Glomerular visceral epithelial cell (primary cell): ENCODE data around the gene TYW1.
A peak's percentile ranks its signal among the peaks of the same experiment; 100 is the strongest.
"Not testable (repeated sequence)": the region's sequence is repeated elsewhere in the genome, so short reads cannot be mapped to it uniquely, and the experiment has no call there.

Source experiments
- DNase-seq: peaks from one replicate; pipeline ENCODE4 v3.0.0-alpha.2; 2016; ENCODE audit errors: extremely low spot score

The TYW1 gene

GRCh38 chr7:67134912-67135311, 138.3 kb downstream of the TYW1 start:
- DNase-seq: not testable (repeated sequence)

GRCh38 chr7:67135617-67136486, 139.2 kb downstream of the TYW1 start:
- not testable (repeated sequence) for DNase-seq

GRCh38 chr7:67137489-67137888, 140.9 kb downstream of the TYW1 start:
- peak; percentile 72 for DNase-seq

DNA sequence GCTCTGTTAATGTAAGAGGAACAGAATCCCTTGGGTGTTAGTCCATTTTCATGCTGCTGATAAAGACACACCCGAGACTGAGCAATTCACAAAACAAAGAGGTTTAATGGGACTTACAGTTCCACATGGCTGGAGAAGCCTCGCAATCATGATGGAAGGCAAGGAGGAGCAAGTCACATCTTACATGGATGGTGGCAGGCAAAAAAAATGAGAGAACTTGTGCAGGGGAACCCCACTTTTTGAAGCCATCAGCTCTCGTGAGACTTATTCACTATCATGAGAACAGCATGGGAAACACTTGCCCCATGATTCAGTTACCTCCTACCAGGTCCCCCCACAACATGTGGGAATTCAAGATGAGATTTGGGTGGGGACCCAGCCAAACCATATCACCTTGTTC, 143.2 kb downstream of the TYW1 start:
- not testable (repeated sequence) for DNase-seq

- not testable (repeated sequence) for DNase-seq
Measured at GRCh38 chr7:67141001-67141400, 144.4 kb downstream of the TYW1 start.

DNA sequence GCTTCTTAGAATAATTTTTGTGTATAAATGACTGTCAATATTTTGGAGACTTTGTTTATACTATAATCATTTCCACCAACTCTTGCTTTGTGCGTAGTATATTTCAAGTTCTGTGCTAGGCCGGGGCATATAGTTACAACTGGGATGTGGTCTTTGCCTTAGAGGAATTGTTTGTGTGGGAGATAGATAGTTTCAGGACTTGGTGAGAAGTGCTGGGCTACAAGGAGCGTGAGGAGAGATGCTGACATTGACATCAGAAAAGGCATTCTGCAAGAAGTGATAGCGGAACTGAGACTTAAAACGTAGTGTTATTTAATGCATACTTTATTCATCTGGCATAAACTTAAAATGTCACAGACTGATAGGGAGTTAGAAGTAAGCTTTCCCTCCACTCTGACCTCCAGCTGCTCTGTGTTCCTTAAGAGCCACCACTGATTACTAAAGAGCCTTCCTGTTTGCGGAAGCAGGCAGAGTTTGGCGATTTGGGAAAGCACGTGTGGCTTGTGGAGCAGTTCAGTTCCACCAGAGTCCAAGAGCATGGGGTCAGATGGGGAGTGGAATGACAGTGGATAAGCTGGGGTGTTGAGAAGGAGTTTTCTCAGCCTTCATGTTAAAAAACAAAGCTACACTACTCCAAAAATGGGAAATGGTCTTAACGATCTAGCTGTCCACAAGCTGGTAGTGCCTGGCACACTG, 146.6 kb downstream of the TYW1 start:
- DNase-seq: not testable (repeated sequence)

GRCh38 chr7:67145581-67146193, 149.1 kb downstream of the TYW1 start:
- not testable (repeated sequence) for DNase-seq

GRCh38 chr7:67149131-67149530, 152.5 kb downstream of the TYW1 start:
- not testable (repeated sequence) for DNase-seq

DNA sequence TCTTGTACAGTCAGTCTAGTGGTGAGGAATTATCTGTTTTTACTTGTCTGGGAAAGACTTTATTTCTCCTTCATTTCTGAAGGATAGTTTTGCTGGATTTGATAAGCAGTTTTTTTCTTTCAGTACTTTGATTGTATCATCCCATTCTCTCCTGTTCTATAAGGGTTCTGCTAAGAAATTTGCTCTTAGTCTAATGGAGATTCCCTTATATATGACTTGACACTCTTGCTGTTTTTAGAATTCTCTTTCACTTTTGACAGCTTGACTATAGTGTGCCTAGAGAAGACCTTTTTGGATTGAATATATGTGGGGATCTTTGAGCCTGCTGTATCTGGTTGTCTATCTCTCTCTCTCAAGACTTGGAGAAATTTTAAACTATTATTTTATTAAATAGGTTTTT, 157.7 kb downstream of the TYW1 start:
- DNase-seq: not testable (repeated sequence)

GRCh38 chr7:67156064-67156463, 159.4 kb downstream of the TYW1 start:
- not testable (repeated sequence) for DNase-seq

DNA sequence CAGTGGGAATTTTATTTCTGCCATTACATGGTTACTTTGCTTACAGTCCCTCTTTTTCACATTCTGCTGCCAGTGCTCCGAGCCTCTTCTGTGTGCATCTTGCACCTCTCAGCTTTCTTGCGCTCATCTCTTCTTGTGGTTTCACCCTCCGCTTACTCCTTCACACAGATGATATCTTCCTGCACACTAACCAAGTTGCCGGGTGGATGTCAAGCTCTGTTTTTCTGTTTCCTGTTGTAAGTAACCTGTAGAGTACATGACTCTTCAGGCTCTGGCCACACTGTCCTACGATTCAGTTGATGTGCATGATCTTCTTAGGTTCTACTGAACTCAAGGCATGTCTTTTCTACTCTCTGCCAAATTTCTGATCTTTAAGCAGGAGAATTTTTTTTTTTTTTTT, 166.7 kb downstream of the TYW1 start:
- not testable (repeated sequence) for DNase-seq

- DNase-seq: not testable (repeated sequence)
Measured at GRCh38 chr7:67171151-67171550, 174.5 kb downstream of the TYW1 start.

- DNase-seq: not testable (repeated sequence)
Measured at GRCh38 chr7:67176730-67177129, 180.1 kb downstream of the TYW1 start.

DNA sequence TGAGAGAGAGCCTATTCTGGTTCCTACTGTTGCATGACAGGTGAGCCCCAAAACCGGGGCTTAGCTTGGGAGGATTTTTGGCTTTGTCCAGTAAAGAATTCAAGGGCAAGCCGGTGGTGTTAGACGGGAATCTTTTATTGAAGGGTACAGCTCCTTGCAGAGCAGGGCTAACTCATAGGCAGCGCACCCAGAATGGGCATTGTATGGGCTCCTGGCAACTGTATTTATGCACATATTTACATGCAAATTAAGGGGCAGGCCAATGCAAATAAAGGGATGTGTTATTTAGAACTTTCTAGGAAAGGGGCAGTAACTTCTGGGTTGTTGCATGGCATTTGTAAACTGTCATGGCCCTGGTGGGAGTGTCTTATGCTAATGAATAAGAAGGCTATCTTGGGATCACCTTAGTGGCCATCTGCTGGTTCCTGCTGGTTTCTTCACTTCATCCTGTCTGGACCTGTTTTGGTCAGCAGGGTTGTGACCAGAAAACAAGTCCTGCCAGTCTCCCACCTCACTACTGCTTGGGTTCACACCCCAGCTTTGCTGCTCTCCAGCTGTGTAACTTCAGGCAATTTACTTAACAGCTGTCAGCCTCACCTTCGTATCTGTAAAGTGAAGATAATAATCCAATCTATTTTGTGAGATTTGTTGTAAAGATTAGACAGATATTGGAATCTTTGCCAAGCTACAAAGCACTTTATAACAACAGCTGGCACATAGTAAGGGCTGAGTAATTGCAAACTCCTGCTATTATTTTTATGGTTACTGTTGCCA, 182.5 kb downstream of the TYW1 start:
- DNase-seq: not testable (repeated sequence)

DNA sequence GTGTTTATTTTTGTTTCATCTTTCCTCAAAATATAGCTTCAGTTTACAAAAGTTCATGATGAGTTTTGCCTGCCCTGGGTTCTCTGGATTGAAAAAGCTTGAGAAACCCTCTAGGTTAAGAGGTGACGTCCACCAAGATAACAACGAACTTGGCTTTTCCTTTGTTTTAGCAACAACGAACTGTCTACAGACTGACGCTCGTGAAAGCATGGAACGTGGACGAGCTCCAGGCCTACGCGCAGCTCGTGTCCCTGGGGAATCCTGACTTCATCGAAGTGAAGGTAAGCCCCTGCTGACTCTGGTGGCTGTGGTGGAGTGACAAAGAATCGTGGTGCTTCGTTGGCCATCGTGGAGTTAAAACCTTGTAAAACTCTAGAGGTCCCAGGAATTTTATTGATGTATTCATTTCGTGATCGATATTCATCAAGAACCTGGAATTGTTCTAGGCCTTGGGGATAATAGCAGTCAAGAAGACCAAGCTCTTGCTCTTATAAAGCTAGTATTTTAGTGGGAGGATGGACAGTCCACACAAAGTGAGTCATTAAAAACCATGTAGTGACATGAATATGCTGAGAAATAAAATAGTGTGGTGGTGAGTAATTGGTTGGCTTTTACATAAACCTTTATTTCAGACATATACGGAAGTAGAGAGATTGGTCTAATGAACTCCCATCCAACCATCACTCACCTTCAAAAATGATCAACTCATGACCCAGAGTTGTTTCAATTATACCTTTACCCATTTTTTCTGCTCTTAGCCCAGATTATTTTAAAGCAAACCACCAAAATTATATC, 186.5 kb downstream of the TYW1 start:
- DNase-seq: not testable (repeated sequence)

DNA sequence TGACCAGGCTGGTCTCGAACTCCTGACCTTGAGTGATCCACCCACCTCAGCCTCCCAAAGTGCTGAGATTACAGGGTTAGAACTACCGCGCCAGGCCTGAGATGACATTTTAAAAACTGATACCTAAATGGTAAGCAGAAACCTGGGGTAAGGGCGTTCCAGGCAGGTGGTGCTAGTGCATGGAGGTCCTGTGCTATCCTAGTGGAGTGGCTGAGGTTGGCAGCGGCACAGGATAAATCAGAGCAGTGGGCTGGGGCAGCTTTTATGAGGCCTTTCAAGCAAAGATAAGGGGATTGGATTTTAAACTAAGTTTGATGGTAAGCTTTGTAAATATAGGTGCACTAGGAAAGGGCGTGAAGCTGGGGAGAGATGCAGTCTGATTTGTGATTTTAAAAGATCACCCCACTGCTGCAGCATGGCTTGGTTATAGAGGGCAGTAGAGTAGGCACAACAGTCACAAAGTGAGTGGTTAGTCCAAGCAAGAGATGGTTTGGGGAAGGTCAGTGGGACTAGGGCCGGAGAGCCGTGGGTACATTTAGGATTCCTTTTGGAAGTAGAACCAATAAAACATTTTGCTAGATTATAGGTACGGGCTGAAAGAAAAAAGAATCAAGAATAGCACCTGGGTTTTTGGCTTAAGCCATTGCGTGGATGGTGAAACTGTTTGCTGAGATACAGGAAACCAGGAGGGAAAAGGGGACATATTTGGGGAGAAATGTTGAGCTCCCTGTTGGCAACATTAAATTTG, 188.5 kb downstream of the TYW1 start:
- DNase-seq: not testable (repeated sequence)

DNA sequence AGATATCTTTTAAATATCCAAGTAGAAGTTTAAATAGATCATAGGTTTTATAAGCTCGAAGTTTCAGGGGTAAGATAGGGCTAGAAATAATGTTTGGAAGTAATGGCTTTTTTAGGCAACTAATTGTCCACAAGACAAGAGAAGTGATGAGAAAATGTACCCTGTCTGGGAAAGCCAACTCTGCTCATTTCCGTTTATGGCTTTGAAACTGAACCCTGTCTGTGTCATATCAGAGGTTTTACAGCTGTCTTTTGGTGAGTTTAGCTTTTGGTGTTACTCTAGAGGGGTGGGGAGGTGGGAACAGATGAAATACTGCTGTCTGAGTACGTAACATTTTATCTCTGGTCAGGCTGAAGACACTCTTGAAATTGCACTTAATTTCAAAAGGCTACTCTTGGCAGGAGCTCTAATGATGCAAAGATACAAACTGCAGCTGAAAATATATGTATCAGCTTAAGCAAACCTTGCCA, 189.1 kb downstream of the TYW1 start:
- DNase-seq: not testable (repeated sequence)

DNA sequence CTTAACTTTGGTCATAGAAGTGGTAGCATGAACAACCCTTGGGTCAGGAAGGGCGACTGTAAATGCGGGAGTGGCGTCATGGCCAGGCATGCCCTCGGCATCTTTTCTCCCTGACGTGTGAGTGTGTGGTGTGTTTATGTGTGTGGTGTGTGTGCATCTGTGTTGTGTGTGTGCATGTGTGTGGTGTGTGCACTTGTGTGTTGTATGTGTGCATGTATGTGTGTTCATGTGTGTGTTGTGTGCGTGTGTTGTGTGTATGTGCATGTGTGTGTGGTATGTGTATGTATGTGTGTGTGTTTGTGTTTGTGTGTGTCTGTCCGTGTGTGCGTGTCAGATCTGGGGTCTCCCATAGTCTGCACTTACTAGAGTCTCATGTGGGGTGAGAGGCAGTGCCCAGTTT, 192.5 kb downstream of the TYW1 start:
- DNase-seq: not testable (repeated sequence)

DNA sequence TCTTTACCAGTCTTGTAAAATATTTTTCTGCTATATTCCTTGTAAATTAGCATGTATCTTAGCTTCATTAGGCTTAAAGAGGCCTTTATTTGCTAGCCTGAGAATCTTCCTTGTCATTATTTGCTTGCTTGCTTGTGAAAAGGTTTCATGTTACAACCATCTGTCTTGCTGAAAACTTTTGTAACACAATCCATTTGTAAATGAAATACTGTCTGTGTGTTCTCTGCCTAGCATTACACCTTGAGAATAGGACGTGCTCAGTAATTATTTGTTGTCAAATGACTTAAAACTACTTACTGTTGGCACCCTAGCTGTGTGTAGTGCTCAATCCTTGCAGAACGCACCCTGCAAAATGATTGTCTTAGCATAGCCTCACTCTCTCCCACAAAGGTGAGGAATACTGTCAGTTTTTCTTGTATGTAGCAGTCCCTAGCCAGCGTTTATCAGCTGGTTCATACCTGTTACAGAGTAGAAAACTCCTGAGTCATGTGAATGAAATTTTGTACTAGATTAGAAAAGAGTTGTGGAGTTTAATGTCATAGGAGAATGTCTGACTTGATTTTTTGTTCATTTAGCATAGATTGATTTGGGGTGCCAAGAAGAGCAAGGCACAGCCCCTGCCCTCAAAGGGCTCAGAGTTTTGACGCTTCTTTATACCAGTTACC, 193.3 kb downstream of the TYW1 start:
- not testable (repeated sequence) for DNase-seq
